CD4-positive, alpha-beta T cell treated with Interleukin-17A for 1 hour (primary cell): ENCODE results near the gene NPIPB2.
"Not testable (repeated sequence)": the region's sequence is repeated elsewhere in the genome, so short reads cannot be mapped to it uniquely, and the experiment has no call there.

ENCODE experiments used
- DNase-seq: peaks from one replicate; pipeline ENCODE4 v3.0.0-alpha.2; 2020

NPIPB2 gene

GRCh38 chr16:11957591-11958395 lies 15.9 kb upstream of the NPIPB2 start:
- no peak for DNase-seq

GRCh38 chr16:11956558-11956957 lies 14.7 kb upstream of the NPIPB2 start:
- DNase-seq: no peak

- DNase-seq: no peak
Observed at GRCh38 chr16:11955713-11956123, 13.9 kb upstream of the NPIPB2 start.

- DNase-seq: not testable (repeated sequence)
Observed at GRCh38 chr16:11953576-11953975, 11.7 kb upstream of the NPIPB2 start.

GRCh38 chr16:11950388-11950787 lies 8.5 kb upstream of the NPIPB2 start:
- DNase-seq: no peak

- DNase-seq: peak; percentile 15
Observed at GRCh38 chr16:11949527-11949926, 7.7 kb upstream of the NPIPB2 start.

GRCh38 chr16:11948819-11949218 lies 7.0 kb upstream of the NPIPB2 start:
- no peak for DNase-seq

GRCh38 chr16:11946433-11946832 lies 4.6 kb upstream of the NPIPB2 start:
- no peak for DNase-seq

- not testable (repeated sequence) for DNase-seq
Observed at GRCh38 chr16:11927350-11927749, 14.5 kb downstream of the NPIPB2 start.

GRCh38 chr16:11924046-11924445 lies 17.8 kb downstream of the NPIPB2 start:
- not testable (repeated sequence) for DNase-seq

GRCh38 chr16:11916524-11917285 lies 25.1 kb downstream of the NPIPB2 start:
- no peak for DNase-seq

GRCh38 chr16:11915644-11916523 lies 26.0 kb downstream of the NPIPB2 start, which contains the start of gene GSPT1:
TSS of gene GSPT1 (minus strand) at chr16:11915956. CDS start at chr16:11915720, 236 bp downstream.
- peak; percentile 99 for DNase-seq

GRCh38 chr16:11915114-11915643 lies 26.7 kb downstream of the NPIPB2 start:
- DNase-seq: peak; percentile 39

- DNase-seq: peak; percentile 50
Observed at GRCh38 chr16:11914210-11915113, 27.4 kb downstream of the NPIPB2 start.

- peak; percentile 76 for DNase-seq
Observed at GRCh38 chr16:11913425-11914079, 28.3 kb downstream of the NPIPB2 start.

- no peak for DNase-seq
Observed at GRCh38 chr16:11909653-11910545, 31.9 kb downstream of the NPIPB2 start.

GRCh38 chr16:11907160-11907970 lies 34.5 kb downstream of the NPIPB2 start:
- DNase-seq: no peak

GRCh38 chr16:11903906-11904305 lies 37.9 kb downstream of the NPIPB2 start:
- DNase-seq: no peak

- DNase-seq: no peak
Observed at GRCh38 chr16:11901091-11901490, 40.8 kb downstream of the NPIPB2 start.
